ENCODE data around the gene IQGAP2.

- no peak for TF ChIP-seq CTCF (IDR thresholded peaks at IDR 0.05; ENCODE audit: low read depth, low read length, poor library complexity, severe bottlenecking)
- no peak for TF ChIP-seq EZH2phosphoT487 (IDR thresholded peaks at IDR 0.05; ENCODE audit: borderline replicate concordance, low read length)
These were observed 110.4 kb downstream of the IQGAP2 start for GRCh38 chr5:76513476-76513875.

All from DOHH2 (cell line).